GM12878 (cell line): ENCODE measurements around the gene FUT8. TPM values are rescaled to one million over a fixed set of nuclear protein-coding genes. Genes with fewer than 3 reads are reported as not detected.

Source experiments
- ATAC-seq: fragments of 200-7000 bp; cut with Tn5 transposase; 3 replicates; pipeline ENCODE4 v1.9.1; 2020; ENCODE audit warnings: mild to moderate bottlenecking, moderate library complexity
- BruUV-seq: library from RNA; stranded (reverse); fragments of 400-500 nt; replicated peaks from 2 replicates; lab custom pipeline; 2021; lab: Mats Ljungman, UMichigan
- CTCF ChIA-PET: fragments of 300-600 bp; sonication (Branson Sonifier 250); formaldehyde crosslinking; extraction: SDS; loops from one replicate; lab custom pipeline; 2021; ENCODE audit warnings: inconsistent platforms; lab: Yijun Ruan, JAX
- POLR2A ChIA-PET: fragments of 350-600 bp; formaldehyde crosslinking; extraction: SDS; loops from one replicate; lab custom pipeline; 2021; ENCODE audit warnings: inconsistent platforms; lab: Charles Lee
- RAD21 ChIA-PET: fragments of 300-600 bp; sonication (Branson Sonifier 250); formaldehyde crosslinking; loops from one replicate; lab custom pipeline; 2023; ENCODE audit warnings: antibody characterized with exemption; ENCODE audit not compliant: unreplicated experiment; lab: Charles Lee
- SMC1A ChIA-PET: fragments of 300-600 bp; sonication (Branson Sonifier 250); formaldehyde crosslinking; loops from one replicate; lab custom pipeline; 2023; ENCODE audit not compliant: unreplicated experiment, uncharacterized antibody; lab: Charles Lee
- DNase-seq: peaks from one replicate; pipeline ENCODE4 v3.0.0-alpha.2; 2011; ENCODE audit warnings: low read depth, low spot score
- FAIRE-seq: peaks from 3 replicates; lab custom pipeline; 2011; peaks lifted over from hg19 to GRCh38; lab: Jason Lieb, UNC
- H2AFZ ChIP-seq: 2 replicates; pipeline ENCODE4 v1.6.0; 2011; ENCODE audit warnings: low read depth, low read length, control low read depth; ENCODE audit not compliant: control insufficient read depth
- H3K27ac ChIP-seq: 2 replicates; pipeline ENCODE4 v1.5.1; 2011; ENCODE audit warnings: control low read depth; ENCODE audit not compliant: control insufficient read depth, insufficient read depth
- H3K27me3 ChIP-seq, 2 experiments: replicated peaks in 1 of 2; 2 replicates each; pipeline versions ENCODE4 v1.6.0 to v1.6.1; 2011; ENCODE audit warnings: low read length in 1 of 2; ENCODE audit not compliant: control insufficient read depth in 2 of 2, insufficient read depth in 2 of 2
- H3K36me3 ChIP-seq, 2 experiments: 2 replicates each; pipeline ENCODE4 v1.5.1; 2011; ENCODE audit warnings: low read length in 1 of 2; ENCODE audit not compliant: control insufficient read depth in 2 of 2, insufficient read depth in 2 of 2
- H3K4me1 ChIP-seq: 2 replicates; pipeline ENCODE4 v1.6.1; 2011; ENCODE audit warnings: mild to moderate bottlenecking, low read length, moderate library complexity, mixed read lengths; ENCODE audit not compliant: control insufficient read depth, insufficient read depth
- H3K4me2 ChIP-seq: 2 replicates; pipeline ENCODE4 v1.6.0; 2011; ENCODE audit warnings: control low read depth; ENCODE audit not compliant: control insufficient read depth, insufficient read depth
- H3K4me3 ChIP-seq: fragments of 200-600 bp; sonication (generic); 2 replicates; pipeline ENCODE4 v1.5.1; 2016
- H3K79me2 ChIP-seq: 2 replicates; pipeline ENCODE4 v1.6.0; 2011; ENCODE audit warnings: low read length; ENCODE audit not compliant: control insufficient read depth, insufficient read depth
- H3K9ac ChIP-seq: 2 replicates; pipeline ENCODE4 v1.8.0; 2011; ENCODE audit warnings: low read length, control low read depth, mixed read lengths; ENCODE audit not compliant: control insufficient read depth, insufficient read depth
- H3K9me3 ChIP-seq: replicated peaks from 3 replicates; pipeline ENCODE4 v1.5.1; 2011; ENCODE audit warnings: mild to moderate bottlenecking, low read length; ENCODE audit not compliant: control insufficient read depth, insufficient read depth
- H4K20me1 ChIP-seq: 2 replicates; pipeline ENCODE4 v1.6.0; 2011; ENCODE audit not compliant: control insufficient read depth, insufficient read depth
- CHD2 ChIP-seq: IDR thresholded peaks from 2 replicates; pipeline ENCODE4 v1.6.1; 2011; ENCODE audit warnings: low read depth, low read length, improper control_type of control experiment, borderline replicate concordance
- EP300 ChIP-seq, 2 experiments: fragments of 150-350 bp in 1 of 2; IDR thresholded peaks; 2 replicates each; pipeline ENCODE4 v1.6.1; 2011 to 2012; ENCODE audit warnings: low read depth in 2 of 2, low read length in 2 of 2, borderline replicate concordance in 1 of 2, improper control_type of control experiment in 1 of 2, inconsistent platforms in 1 of 2; ENCODE audit not compliant: control insufficient read depth in 1 of 2
- IRF3 ChIP-seq: fragments of 450-650 bp; IDR thresholded peaks from 2 replicates; pipeline ENCODE4 v1.6.1; 2014; ENCODE audit warnings: mild to moderate bottlenecking
- JUNB ChIP-seq: IDR thresholded peaks from 2 replicates; pipeline ENCODE4 v1.6.1; 2016; ENCODE audit warnings: antibody characterized with exemption, mild to moderate bottlenecking
- MEF2A ChIP-seq: IDR thresholded peaks from 2 replicates; pipeline ENCODE4 v1.6.1; 2011; ENCODE audit warnings: low read depth, mild to moderate bottlenecking, low read length, moderate library complexity; ENCODE audit not compliant: insufficient read depth
- NFIC ChIP-seq: IDR thresholded peaks from 2 replicates; pipeline ENCODE4 v1.6.1; 2012; ENCODE audit warnings: low read depth, mild to moderate bottlenecking, inconsistent platforms, low read length, moderate library complexity
- NFXL1 ChIP-seq: fragments of 450-650 bp; IDR thresholded peaks from 2 replicates; pipeline ENCODE4 v1.6.1; 2017; ENCODE audit warnings: antibody characterized with exemption, mild to moderate bottlenecking, borderline replicate concordance
- PML ChIP-seq: IDR thresholded peaks from 2 replicates; pipeline ENCODE4 v1.6.1; 2012; ENCODE audit warnings: low read length, inconsistent platforms
- RAD21 ChIP-seq: IDR thresholded peaks from 2 replicates; pipeline ENCODE4 v1.6.1; 2011; ENCODE audit warnings: mild to moderate bottlenecking, low read depth, low read length, moderate library complexity; ENCODE audit not compliant: insufficient read depth
- REST ChIP-seq: IDR thresholded peaks from 2 replicates; pipeline ENCODE4 v1.6.1; 2012; ENCODE audit warnings: mild to moderate bottlenecking, low read depth, low read length
- TCF12 ChIP-seq: IDR thresholded peaks from 2 replicates; pipeline ENCODE4 v1.6.1; 2011; ENCODE audit warnings: low read depth, mild to moderate bottlenecking, low read length
- TCF3 ChIP-seq: IDR thresholded peaks from 2 replicates; pipeline ENCODE4 v1.6.1; 2012; ENCODE audit warnings: low read depth, mild to moderate bottlenecking, low read length, borderline replicate concordance; ENCODE audit not compliant: insufficient read depth
- ZNF217 ChIP-seq: fragments of 450-650 bp; IDR thresholded peaks from 2 replicates; pipeline ENCODE4 v1.6.1; 2017; ENCODE audit warnings: antibody characterized with exemption, mild to moderate bottlenecking
- ZZZ3 ChIP-seq: IDR thresholded peaks from 2 replicates; pipeline ENCODE4 v1.6.1; 2011; ENCODE audit warnings: low read depth; ENCODE audit not compliant: control insufficient read depth, insufficient read length
- in situ Hi-C: fragments of 300-500 bp; cut with MboI; formaldehyde crosslinking; loops from 9 replicates; pipeline ENCODE4 v1.14.3; 2018; ENCODE audit warnings: mixed read lengths
- intact Hi-C: fragments of 100-400 bp; cut with micrococcal nuclease; formaldehyde crosslinking; loops from one replicate; pipeline ENCODE4 v1.14.2; 2022; ENCODE audit not compliant: unreplicated experiment
- polyA plus RNA-seq, 11 experiments: library from polyadenylated mRNA; depleted of rRNA in 4 of 11; unstranded in 6 of 11; stranded (reverse) in 5 of 11; fragments of >200 nt; fragmentation: Nextera tagmentation in 4 of 11; fragmentation: Illumina TruSeq in 1 of 11; extraction: Ambion mirVana in 4 of 11; extraction: Trizol in 1 of 11; gene quantifications; 1 replicate in 1 of 11; 2 replicates in 10 of 11; pipeline versions ENCODE4 v1.2.1 to v1.2.3, GENCODE V29; 2011 to 2016; ENCODE audit warnings: inconsistent platforms in 2 of 11, missing spikeins in 2 of 11, low read depth in 1 of 11
- total RNA-seq, 4 experiments: library from RNA; depleted of rRNA in 3 of 4; stranded (reverse); fragments of >200 nt in 3 of 4; fragmentation: Illumina TruSeq in 1 of 4; extraction: Trizol in 1 of 4; gene quantifications; 2 replicates each; pipeline versions ENCODE4 v1.2.1 to v1.2.3, GENCODE V29; 2013 to 2021

The FUT8 gene
- total and polyA plus RNA-seq, 10 of the 15 experiments (the other 5 are each of a cell fraction or from before 2014, with no cell fraction given): 21.3 to 106 (median 66.3) TPM

GRCh38 chr14:65618996-65619395, 206.5 kb downstream of the FUT8 start (continued):
- TF ChIP-seq RAD21 (no peak), EP300 (IDR thresholded peaks at IDR 0.05; ENCODE audit: borderline replicate concordance in 1 of 2, control insufficient read depth in 1 of 2, low read depth in 2 of 2, low read length in 2 of 2) (no peak), ZNF217 (no peak), JUNB (no peak), NFIC (no peak), IRF3 (no peak)

- ChIA-PET CTCF (interaction anchor here (1.6 kb wide), 1 partner anchor 12 kb away, joined by 4 read pairs; no protein-coding TSS in a partner anchor), RAD21 (no interaction called here), SMC1A (interaction anchor here (1.0 to 1.4 kb wide), 4 partner anchors 11 to 107 kb away, joined by 3 to 5 read pairs (median 4); no protein-coding TSS in a partner anchor), POLR2A (no interaction called here)
- Histone ChIP-seq H3K9me3 (no peaks in the 10 kb centered on the region), H3K9ac (no peak overlapping the region), H3K36me3 (peaks cover 0 to 9% of the 10 kb centered on the region in 2 experiments; a peak in 1 of 4 replicates), H3K4me1 (no peaks in the 10 kb centered on the region), H2AFZ (no peak overlapping the region), H3K27ac (no peak overlapping the region), H4K20me1 (no peaks in the 10 kb centered on the region), H3K4me3 (no peak overlapping the region), H3K27me3 (no peaks in the 10 kb centered on the region), H3K79me2 (no peaks in the 10 kb centered on the region; the same call in 1 of the 2 replicates), H3K4me2 (no peak overlapping the region)
- in situ Hi-C loops: no loop called here
- BruUV-seq: no TSS peak
- DNase-seq: no peak
- intact Hi-C loops: no loop called here
- FAIRE-seq: no peak
- no peak for ATAC-seq
- no peak for TF ChIP-seq PML
- TF ChIP-seq REST: no peak
- TF ChIP-seq ZZZ3: no peak
- TF ChIP-seq TCF3: no peak
- TF ChIP-seq MEF2A: no peak
- TF ChIP-seq NFXL1: no peak
- no peak for TF ChIP-seq TCF12
- no peak for TF ChIP-seq CHD2
These were observed 207.7 kb downstream of the FUT8 start for GRCh38 chr14:65620195-65620594.
